Stimulated activated CD4-positive, alpha-beta T cell treated with anti-CD3 and anti-CD28 coated beads, TNF-alpha, amount 100 ng/mL, for 24 hours (primary cell): ENCODE results near the gene LRFN4.

Source experiments
- DNase-seq, 3 experiments: peaks; one replicate each; pipeline ENCODE4 v3.0.0-alpha.2; 2020; ENCODE audit warnings: low read depth in 3 of 3

LRFN4 gene

GRCh38 chr11:66870616-66871520, 14.0 kb downstream of the LRFN4 start:
- no peak for DNase-seq

- DNase-seq, result no peak
Observed at GRCh38 chr11:66871521-66871901, 14.6 kb downstream of the LRFN4 start.

- DNase-seq, result no peak
Observed at GRCh38 chr11:66874232-66874631, 17.4 kb downstream of the LRFN4 start.

GRCh38 chr11:66875378-66875777, 18.5 kb downstream of the LRFN4 start:
- DNase-seq, result no peak

GRCh38 chr11:66877588-66878385, 20.9 kb downstream of the LRFN4 start:
- DNase-seq, result no peak

GRCh38 chr11:66878474-66878873, 21.6 kb downstream of the LRFN4 start:
- no peak for DNase-seq

- no peak for DNase-seq
Observed at GRCh38 chr11:66879000-66879399, 22.1 kb downstream of the LRFN4 start.

- DNase-seq, result no peak
Observed at GRCh38 chr11:66879583-66879982, 22.7 kb downstream of the LRFN4 start.

GRCh38 chr11:66879999-66880398, 23.1 kb downstream of the LRFN4 start:
- DNase-seq, result no peak

- DNase-seq, result no peak
Observed at GRCh38 chr11:66880496-66881450, 23.9 kb downstream of the LRFN4 start.

GRCh38 chr11:66881451-66881835, 24.6 kb downstream of the LRFN4 start:
- no peak for DNase-seq

- DNase-seq, result no peak
Observed at GRCh38 chr11:66881927-66882452, 25.1 kb downstream of the LRFN4 start.

GRCh38 chr11:66882561-66883015, 25.7 kb downstream of the LRFN4 start:
- no peak for DNase-seq

- DNase-seq, result peak; percentile 26 to 67 (median 36)
Observed at GRCh38 chr11:66883016-66883965, 26.4 kb downstream of the LRFN4 start.

- no peak for DNase-seq
Observed at GRCh38 chr11:66884443-66884842, 27.6 kb downstream of the LRFN4 start.

GRCh38 chr11:66885469-66885868, 28.6 kb downstream of the LRFN4 start:
- no peak for DNase-seq

- no peak for DNase-seq
Observed at GRCh38 chr11:66885950-66886440, 29.1 kb downstream of the LRFN4 start.

- DNase-seq, result no peak
Observed at GRCh38 chr11:66886671-66887221, 29.9 kb downstream of the LRFN4 start.

GRCh38 chr11:66887526-66887925, 30.7 kb downstream of the LRFN4 start:
- no peak for DNase-seq

GRCh38 chr11:66888282-66888681, 31.4 kb downstream of the LRFN4 start:
- no peak for DNase-seq
